ENCODE results near the gene GET3.

GRCh38 chr19:12726988-12727316 is 10.3 kb upstream of the GET3 start:
- TF ChIP-seq CTCF (IDR thresholded peaks at IDR 0.05) (no peak), POLR2AphosphoS5 (IDR thresholded peaks at IDR 0.05; ENCODE audit: insufficient read depth in 1 of 2, low read depth in 1 of 2) (no peak)
